Kidney (tissue), 14 donors: Measurements from ENCODE around the gene SURF6. TPM values are rescaled to one million over a fixed set of nuclear protein-coding genes. Genes with fewer than 3 reads are reported as not detected.

Experiments used
- DNase-seq, 5 donors: peaks; one replicate each; pipeline ENCODE4 v3.0.0-alpha.2; 2013 to 2020
- FAIRE-seq: peaks from 2 replicates; lab custom pipeline; 2012; peaks lifted over from hg19 to GRCh38; lab: Jason Lieb, UNC
- H3K27ac ChIP-seq, 2 donors: one replicate each; pipeline ENCODE4 v1.7.0; 2013; ENCODE audit warnings: low read depth in 2 of 2, low read length in 2 of 2, inconsistent platforms in 1 of 2
- H3K27me3 ChIP-seq: one replicate; pipeline ENCODE4 v1.7.1; 2013; ENCODE audit warnings: low read length, inconsistent platforms; ENCODE audit not compliant: control insufficient read depth, insufficient read depth
- H3K36me3 ChIP-seq, 3 donors: one replicate each; pipeline versions ENCODE4 v1.7.0 to v1.7.1; 2013; ENCODE audit warnings: low read length in 3 of 3, control low read depth in 1 of 3, inconsistent platforms in 1 of 3; ENCODE audit not compliant: insufficient read depth in 3 of 3, control insufficient read depth in 2 of 3
- H3K4me1 ChIP-seq, 3 donors: one replicate each; pipeline versions ENCODE4 v1.7.0 to v1.7.1; 2013; ENCODE audit warnings: low read length in 3 of 3, inconsistent platforms in 1 of 3, low read depth in 1 of 3; ENCODE audit not compliant: control insufficient read depth in 2 of 3, insufficient read depth in 2 of 3
- H3K4me3 ChIP-seq, 3 donors: one replicate each; pipeline versions ENCODE4 v1.7.0 to v1.8.1; 2013; ENCODE audit warnings: low read length in 3 of 3, control low read depth in 1 of 3, inconsistent platforms in 1 of 3
- H3K9ac ChIP-seq, 3 donors: one replicate each; pipeline versions ENCODE4 v1.7.0 to v1.7.1; 2013; ENCODE audit warnings: low read length in 3 of 3, control low read depth in 1 of 3, inconsistent platforms in 1 of 3
- H3K9me3 ChIP-seq, 3 donors: one replicate each; pipeline versions ENCODE4 v1.7.0 to v1.7.1; 2013; ENCODE audit warnings: low read length in 3 of 3, control low read depth in 1 of 3, inconsistent platforms in 1 of 3; ENCODE audit not compliant: control insufficient read depth in 2 of 3, insufficient read depth in 1 of 3
- intact Hi-C: fragments of 100-400 bp; cut with DNase I; formaldehyde crosslinking; loops from one replicate; pipeline ENCODE4 v1.11.1; 2022
- polyA plus RNA-seq: library from polyadenylated mRNA; stranded (reverse); fragments of 350-450 nt; fragmentation: Illumina TruSeq; extraction: RNeasy Lipid Tissue Mini Kit (QIAGEN cat#74804); gene quantifications from one replicate; pipeline ENCODE4 v1.2.3, GENCODE V29; 2014; ENCODE audit warnings: low read depth, low replicate concordance; ENCODE audit not compliant: insufficient read depth
- total RNA-seq: library from RNA; stranded (reverse); fragmentation: NEBNext Ultra II Directional; extraction: Animal tissue kit (Norgen Biotek cat#: 25700); gene quantifications from one replicate; pipeline ENCODE4 v1.2.1, GENCODE V29; 2021
- TF ChIP-seq, protein P1 (sequence below): IDR thresholded peaks from 3 replicates; pipeline ENCODE4 v1.5.1; 2012; ENCODE audit warnings: mild to moderate bottlenecking, moderate library complexity, borderline replicate concordance; ENCODE audit not compliant: insufficient read depth; ENCODE audit errors: extremely low read depth
- donor health status: control.
- donor health status: control.
- donor health status: control.
- donor health status: control.
- donor health status: control.
- donor health status: DM: yes; HTN: yes; CAD: no.
- donor health status: Normal renal cell carcinoma (clear cell type).

SURF6 gene
- total and polyA plus RNA-seq, 2 donors from 2014 or later: 16.8 to 17.3 TPM

DNA sequence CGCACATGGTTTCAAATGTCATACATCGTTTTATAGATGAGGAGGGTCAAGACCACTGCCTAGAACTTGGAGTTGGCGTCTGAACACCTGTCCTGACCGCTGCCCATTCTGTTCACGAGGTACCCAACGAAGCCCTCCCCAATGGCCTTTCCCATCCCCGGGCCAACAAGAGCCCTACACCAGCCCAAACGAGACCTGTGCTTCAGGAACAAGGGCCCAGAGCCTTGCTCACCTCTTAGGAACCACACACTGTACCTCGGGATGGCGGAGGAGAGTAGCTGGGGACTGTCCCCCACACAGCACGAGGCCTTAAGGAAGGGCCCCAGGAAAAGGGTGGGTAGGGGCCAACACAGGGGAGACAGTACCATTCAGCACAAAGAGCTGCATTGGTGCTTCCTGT is 3.0 kb downstream of the SURF6 start:
- peak in 1 of 5 donors; percentile 39 for DNase-seq
- FAIRE-seq: no peak
- no peak overlapping the region for H3K9ac ChIP-seq
- intact Hi-C loops: loop anchor here (10.0 kb wide), 1 partner anchor 148 kb away; no protein-coding TSS in a partner anchor
- no peak overlapping the region for H3K27ac ChIP-seq
- TF ChIP-seq, protein P1, sequence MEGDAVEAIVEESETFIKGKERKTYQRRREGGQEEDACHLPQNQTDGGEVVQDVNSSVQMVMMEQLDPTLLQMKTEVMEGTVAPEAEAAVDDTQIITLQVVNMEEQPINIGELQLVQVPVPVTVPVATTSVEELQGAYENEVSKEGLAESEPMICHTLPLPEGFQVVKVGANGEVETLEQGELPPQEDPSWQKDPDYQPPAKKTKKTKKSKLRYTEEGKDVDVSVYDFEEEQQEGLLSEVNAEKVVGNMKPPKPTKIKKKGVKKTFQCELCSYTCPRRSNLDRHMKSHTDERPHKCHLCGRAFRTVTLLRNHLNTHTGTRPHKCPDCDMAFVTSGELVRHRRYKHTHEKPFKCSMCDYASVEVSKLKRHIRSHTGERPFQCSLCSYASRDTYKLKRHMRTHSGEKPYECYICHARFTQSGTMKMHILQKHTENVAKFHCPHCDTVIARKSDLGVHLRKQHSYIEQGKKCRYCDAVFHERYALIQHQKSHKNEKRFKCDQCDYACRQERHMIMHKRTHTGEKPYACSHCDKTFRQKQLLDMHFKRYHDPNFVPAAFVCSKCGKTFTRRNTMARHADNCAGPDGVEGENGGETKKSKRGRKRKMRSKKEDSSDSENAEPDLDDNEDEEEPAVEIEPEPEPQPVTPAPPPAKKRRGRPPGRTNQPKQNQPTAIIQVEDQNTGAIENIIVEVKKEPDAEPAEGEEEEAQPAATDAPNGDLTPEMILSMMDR: no peak
- no peak overlapping the region for H3K4me3 ChIP-seq
- no peaks in the 10 kb centered on the region for H3K27me3 ChIP-seq
- no peaks in the 10 kb centered on the region for H3K9me3 ChIP-seq
- peaks cover 0 to 27% (median 20%) of the 10 kb centered on the region in 3 donors for H3K36me3 ChIP-seq
- H3K4me1 ChIP-seq: peaks cover 0 to 19% (median 3%) of the 10 kb centered on the region in 3 donors

DNA sequence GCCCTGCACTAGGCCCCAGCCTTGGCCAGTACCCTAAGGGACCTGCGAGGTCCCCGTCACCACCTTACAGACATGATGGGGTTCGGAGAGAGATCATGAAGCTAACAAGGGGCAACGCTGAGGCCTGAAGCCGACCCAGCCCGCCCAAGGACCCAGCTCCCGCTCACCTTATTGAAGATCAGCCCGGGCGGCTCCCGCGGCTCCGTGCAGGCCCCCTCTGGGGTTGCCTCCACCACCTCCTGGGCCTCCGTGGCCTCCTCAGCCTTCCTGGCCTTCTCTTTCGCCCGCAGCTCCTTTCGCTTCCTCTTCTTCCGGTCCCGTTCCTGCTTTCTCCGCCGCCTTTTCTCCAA is 3.6 kb downstream of the SURF6 start:
- Histone ChIP-seq H3K9me3 (no peaks in the 10 kb centered on the region), H3K36me3 (peaks cover 0 to 27% (median 20%) of the 10 kb centered on the region in 3 donors), H3K4me3 (no peak overlapping the region), H3K4me1 (peaks cover 0 to 19% (median 3%) of the 10 kb centered on the region in 3 donors), H3K27me3 (no peaks in the 10 kb centered on the region), H3K9ac (no peak overlapping the region), H3K27ac (no peak overlapping the region)
- DNase-seq (peak in 1 of 5 donors; percentile 76), FAIRE-seq (no peak)
- intact Hi-C loops: loop anchor here (10.0 kb wide), 1 partner anchor 148 kb away; no protein-coding TSS in a partner anchor
- TF ChIP-seq, protein P1: no peak

DNA sequence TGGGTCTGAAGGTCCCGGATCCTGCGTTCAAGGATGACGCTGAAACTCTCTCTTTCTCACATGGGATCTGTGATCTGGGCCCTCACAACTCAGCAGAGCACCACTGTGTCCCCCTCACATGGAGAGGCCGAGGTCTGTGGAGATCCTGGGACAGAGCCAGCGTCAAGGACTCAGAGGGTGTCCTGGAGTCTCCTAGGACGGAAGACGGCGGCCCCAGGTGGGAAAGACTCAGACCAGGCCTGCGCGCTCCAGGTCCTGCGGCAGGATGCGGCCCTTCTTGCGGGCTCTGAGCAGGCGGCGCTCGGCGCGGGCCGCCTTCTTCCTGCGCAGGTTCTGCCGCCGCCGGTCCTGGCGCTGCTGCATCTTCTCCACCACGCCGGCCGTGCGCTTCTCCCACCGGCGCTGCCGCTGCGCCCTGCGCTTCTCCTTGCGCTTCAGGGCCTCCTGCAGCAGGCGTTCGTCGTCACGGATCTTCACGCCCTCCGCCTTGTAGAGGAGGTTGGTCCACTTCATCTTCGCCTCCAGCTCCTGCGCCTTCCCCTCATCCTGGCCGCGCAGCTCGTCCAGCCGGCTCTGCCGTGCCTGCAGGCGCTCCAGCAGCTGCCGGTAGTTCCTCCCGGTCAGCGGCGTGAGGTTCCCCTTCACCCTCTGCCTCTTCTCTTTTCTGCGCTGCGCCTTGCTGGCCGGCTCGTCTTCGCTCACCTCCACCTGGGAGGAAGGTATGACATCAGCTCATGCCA is 4.2 kb downstream of the SURF6 start:
- intact Hi-C loops: loop anchor here (10.0 kb wide), 1 partner anchor 147 kb away; no protein-coding TSS in a partner anchor
- Histone ChIP-seq H3K27ac (no peak overlapping the region), H3K9ac (no peak overlapping the region), H3K4me3 (no peak overlapping the region), H3K36me3 (peaks cover 0 to 27% (median 20%) of the 10 kb centered on the region in 3 donors), H3K4me1 (peaks cover 0 to 19% (median 3%) of the 10 kb centered on the region in 3 donors), H3K9me3 (no peaks in the 10 kb centered on the region), H3K27me3 (no peaks in the 10 kb centered on the region)
- TF ChIP-seq, protein P1: no peak
- FAIRE-seq: no peak
- DNase-seq: peak in 1 of 5 donors; percentile 68
